ENCODE results near the gene CCNG2. TPM values are rescaled to one million over a fixed set of nuclear protein-coding genes. Genes with fewer than 3 reads are reported as not detected.

Gene CCNG2
- total RNA-seq, 1 experiment from 2014 or later, result 38.8 TPM

DNA sequence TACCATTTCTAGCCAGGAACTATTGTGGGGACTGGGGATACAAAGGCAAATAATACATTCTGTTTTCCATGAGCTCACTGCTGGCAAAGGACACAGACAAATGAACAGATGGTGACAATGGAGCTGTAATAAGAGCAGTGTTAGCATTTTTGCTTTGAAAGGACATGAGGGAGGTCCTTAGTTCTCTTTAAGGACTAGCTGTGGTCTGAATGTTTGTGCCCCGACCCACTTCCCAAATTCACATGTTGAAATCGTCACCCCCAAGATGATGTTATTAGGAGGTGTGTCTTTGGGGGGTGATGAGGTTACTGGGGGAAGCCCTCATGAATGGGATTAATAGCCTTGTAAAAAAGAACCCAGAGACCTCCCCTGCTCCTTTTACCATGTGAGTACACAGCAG, 30.3 kb downstream of the CCNG2 start:
- Histone ChIP-seq H3K79me2 (ENCODE audit: low read length) (no peaks in the 10 kb centered on the region), H3K4me2 (ENCODE audit: low read depth, low read length, poor library complexity, severe bottlenecking) (no peak overlapping the region), H3K4me1 (ENCODE audit: low read length) (no peaks in the 10 kb centered on the region), H4K20me1 (ENCODE audit: insufficient read depth, low read depth, low read length) (no peaks in the 10 kb centered on the region), H2AFZ (ENCODE audit: low read length) (no peak overlapping the region), H3K9me2 (replicated peaks; ENCODE audit: insufficient read depth, low read length) (no peaks in the 10 kb centered on the region), H3K4me3 (ENCODE audit: low read length) (no peak overlapping the region), H3K27ac (ENCODE audit: low read length) (no peak overlapping the region), H3K27me3 (ENCODE audit: low read length) (no peaks in the 10 kb centered on the region), H3K9ac (ENCODE audit: low read length) (no peak overlapping the region), H3K36me3 (ENCODE audit: insufficient read depth, low read length) (no peaks in the 10 kb centered on the region), H3K9me3 (ENCODE audit: low read length) (no peaks in the 10 kb centered on the region)
- DNase-seq, result no peak

DNA sequence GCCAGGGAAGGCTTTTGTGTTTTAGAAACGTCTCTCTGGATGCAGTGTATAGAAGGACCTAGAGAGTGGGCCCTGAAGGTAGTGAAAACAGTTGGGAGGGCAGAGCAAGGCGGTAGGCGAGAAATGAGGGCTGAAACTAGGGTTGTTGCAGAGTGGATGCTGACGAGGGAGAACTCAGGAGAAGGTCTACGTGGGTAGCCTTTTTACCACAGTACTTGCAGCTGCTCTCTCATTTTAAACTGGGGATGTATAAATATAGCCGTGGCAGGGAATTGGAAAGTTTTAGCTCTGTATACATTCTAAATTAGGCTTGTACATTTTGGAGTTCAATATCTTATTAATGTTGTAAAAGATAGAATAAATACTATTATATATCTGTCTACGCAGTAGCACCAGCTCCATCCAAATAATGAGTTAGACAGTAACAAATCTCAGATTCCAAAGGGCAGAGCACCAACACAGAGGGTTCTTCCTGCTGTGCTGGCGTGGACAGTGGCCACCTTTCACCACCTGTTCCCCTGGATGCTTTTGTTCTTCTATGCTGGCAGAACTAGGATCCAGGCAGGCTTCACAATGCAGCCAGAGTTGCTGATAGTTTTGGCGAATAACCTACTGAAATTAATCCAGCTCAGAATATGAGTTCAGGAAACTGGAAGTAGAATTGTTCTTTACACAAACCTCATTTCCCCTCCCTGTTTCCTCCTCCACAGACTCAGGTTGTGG, 31.7 kb downstream of the CCNG2 start:
- Histone ChIP-seq H3K4me3 (ENCODE audit: low read length) (no peak overlapping the region), H3K4me2 (ENCODE audit: low read depth, low read length, poor library complexity, severe bottlenecking) (no peak overlapping the region), H3K9me3 (ENCODE audit: low read length) (no peaks in the 10 kb centered on the region), H3K4me1 (ENCODE audit: low read length) (peaks cover 7% of the 10 kb centered on the region), H3K36me3 (ENCODE audit: insufficient read depth, low read length) (no peaks in the 10 kb centered on the region), H4K20me1 (ENCODE audit: insufficient read depth, low read depth, low read length) (no peaks in the 10 kb centered on the region), H3K79me2 (ENCODE audit: low read length) (no peaks in the 10 kb centered on the region), H3K9ac (ENCODE audit: low read length) (no peak overlapping the region), H3K9me2 (replicated peaks; ENCODE audit: insufficient read depth, low read length) (no peaks in the 10 kb centered on the region), H3K27me3 (ENCODE audit: low read length) (no peaks in the 10 kb centered on the region), H3K27ac (ENCODE audit: low read length) (no peak overlapping the region), H2AFZ (ENCODE audit: low read length) (no peak overlapping the region)
- no peak for DNase-seq

DNA sequence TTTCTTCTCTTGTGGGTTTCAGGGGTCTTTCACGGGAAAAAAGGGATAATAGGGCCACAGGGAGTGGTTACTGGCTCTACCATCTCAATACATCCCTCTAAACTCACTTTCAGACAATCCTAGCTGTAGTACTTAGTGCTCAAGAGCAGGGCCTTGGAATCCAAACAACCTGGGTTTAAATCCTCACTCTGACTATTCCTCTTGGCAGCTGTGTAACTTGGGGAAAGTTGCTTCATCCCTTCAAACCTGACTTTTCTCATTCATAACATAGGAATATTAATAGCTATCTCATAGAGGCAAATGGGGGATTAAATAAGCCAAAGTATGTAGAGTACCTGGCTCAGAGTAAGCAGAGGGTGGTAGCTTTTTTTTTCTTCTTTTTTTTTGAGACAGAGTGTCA, 32.4 kb downstream of the CCNG2 start:
- H3K4me2 ChIP-seq (ENCODE audit: low read depth, low read length, poor library complexity, severe bottlenecking), result no peak overlapping the region
- no peaks in the 10 kb centered on the region for H3K9me3 ChIP-seq (ENCODE audit: low read length)
- H3K9ac ChIP-seq (ENCODE audit: low read length), result no peak overlapping the region

DNA sequence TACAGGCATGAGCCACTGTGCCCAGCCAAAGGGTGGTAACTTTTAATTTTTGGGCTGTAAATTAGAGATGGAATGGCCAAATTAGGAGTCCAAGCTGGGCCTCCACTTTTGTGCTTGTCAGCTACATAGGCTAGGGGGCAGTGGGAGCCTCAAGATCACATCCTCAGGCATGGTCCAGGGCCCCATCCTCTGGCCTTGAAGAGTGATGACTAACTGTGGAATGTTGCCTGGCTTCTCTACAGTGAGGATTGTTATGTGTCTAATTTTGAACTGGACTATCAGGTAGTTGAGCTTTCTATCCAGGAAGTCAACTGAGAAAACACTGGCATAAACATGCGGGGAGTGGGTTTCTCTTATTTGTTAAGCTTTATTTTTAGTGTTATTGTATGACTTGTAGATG, 33.0 kb downstream of the CCNG2 start:
- no peak overlapping the region for H3K4me2 ChIP-seq (ENCODE audit: low read depth, low read length, poor library complexity, severe bottlenecking)
- DNase-seq, result no peak
- no peak overlapping the region for H2AFZ ChIP-seq (ENCODE audit: low read length)
- H3K4me1 ChIP-seq (ENCODE audit: low read length), result peaks cover 17% of the 10 kb centered on the region
- H3K36me3 ChIP-seq (ENCODE audit: insufficient read depth, low read length), result no peaks in the 10 kb centered on the region
- H3K9me3 ChIP-seq (ENCODE audit: low read length), result no peaks in the 10 kb centered on the region
- no peak overlapping the region for H3K9ac ChIP-seq (ENCODE audit: low read length)
- H3K27ac ChIP-seq (ENCODE audit: low read length), result no peak overlapping the region
- H3K27me3 ChIP-seq (ENCODE audit: low read length), result no peaks in the 10 kb centered on the region
- H3K4me3 ChIP-seq (ENCODE audit: low read length), result no peak overlapping the region
- no peaks in the 10 kb centered on the region for H4K20me1 ChIP-seq (ENCODE audit: insufficient read depth, low read depth, low read length)
- H3K9me2 ChIP-seq (replicated peaks; ENCODE audit: insufficient read depth, low read length), result no peaks in the 10 kb centered on the region
- H3K79me2 ChIP-seq (ENCODE audit: low read length), result no peaks in the 10 kb centered on the region

More for the DNA sequence above, 32.4 kb downstream of the CCNG2 start:
- Histone ChIP-seq H3K4me1 (ENCODE audit: low read length) (peaks cover 15% of the 10 kb centered on the region), H3K27ac (ENCODE audit: low read length) (no peak overlapping the region), H2AFZ (ENCODE audit: low read length) (no peak overlapping the region), H3K27me3 (ENCODE audit: low read length) (no peaks in the 10 kb centered on the region), H3K36me3 (ENCODE audit: insufficient read depth, low read length) (no peaks in the 10 kb centered on the region), H3K4me3 (ENCODE audit: low read length) (no peak overlapping the region), H4K20me1 (ENCODE audit: insufficient read depth, low read depth, low read length) (no peaks in the 10 kb centered on the region), H3K79me2 (ENCODE audit: low read length) (no peaks in the 10 kb centered on the region), H3K9me2 (replicated peaks; ENCODE audit: insufficient read depth, low read length) (no peaks in the 10 kb centered on the region)
- no peak for DNase-seq

DNA sequence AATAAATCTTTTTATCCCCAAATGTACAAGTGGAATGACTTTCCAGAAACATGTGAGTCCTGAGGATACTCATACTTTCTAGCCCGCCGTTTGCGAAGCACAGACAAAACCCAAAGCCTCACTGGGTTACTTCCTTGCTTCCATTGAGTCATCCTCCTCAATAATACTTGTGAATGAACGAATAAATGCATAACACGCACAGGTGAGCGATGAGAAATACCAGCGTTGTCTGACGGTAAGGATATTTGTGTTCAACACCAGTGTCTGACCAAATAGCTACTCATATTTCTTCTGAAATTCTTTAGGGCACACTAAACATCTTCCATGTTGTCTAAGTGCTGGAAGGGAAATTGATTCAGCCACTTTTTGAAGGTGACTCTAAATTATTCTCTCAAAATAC, 36.0 kb downstream of the CCNG2 start:
- H2AFZ ChIP-seq (ENCODE audit: low read length), result 0 out of 2 replicates have a peak overlapping the region, but pooled peaks have one; percentile 28

DNA sequence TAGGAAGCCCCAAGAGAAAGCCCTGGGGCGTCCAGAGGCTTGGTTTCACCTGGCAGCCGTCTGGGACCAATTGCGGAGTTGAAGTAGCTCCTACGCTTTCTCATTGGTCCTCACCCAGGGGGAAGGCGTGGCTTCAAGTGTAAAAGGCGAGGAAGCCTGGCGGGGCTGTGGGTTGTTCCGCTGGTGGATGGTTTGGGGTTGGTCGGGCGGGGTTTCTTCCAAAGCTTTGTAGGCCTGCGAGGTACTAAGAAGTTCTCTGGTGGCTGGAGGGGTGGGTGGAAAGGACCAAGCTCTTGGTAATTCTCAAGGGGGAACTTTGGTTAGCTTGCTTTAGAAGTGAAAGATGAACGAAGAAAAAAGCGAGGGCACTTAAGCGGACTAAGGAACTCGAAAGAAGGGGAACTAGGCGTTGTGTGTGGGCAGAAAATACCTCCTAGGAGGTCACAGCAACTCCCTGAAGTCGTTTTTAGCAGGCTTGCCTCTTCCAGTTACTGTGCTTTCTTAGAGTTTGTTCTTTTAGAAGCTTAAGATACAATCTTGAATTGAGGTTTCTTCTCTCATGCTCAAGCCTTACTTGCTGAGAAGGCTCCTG, 36.6 kb downstream of the CCNG2 start:
- Histone ChIP-seq H3K27me3 (ENCODE audit: low read length) (no peaks in the 10 kb centered on the region), H3K9me2 (replicated peaks; ENCODE audit: insufficient read depth, low read length) (no peaks in the 10 kb centered on the region), H3K36me3 (ENCODE audit: insufficient read depth, low read length) (no peaks in the 10 kb centered on the region), H2AFZ (ENCODE audit: low read length) (peak overlapping the region; percentile 71), H3K9ac (ENCODE audit: low read length) (peak overlapping the region; percentile 58), H3K27ac (ENCODE audit: low read length) (peak overlapping the region; percentile 49; the same call in 1 of the 2 replicates), H3K4me1 (ENCODE audit: low read length) (peaks cover 17% of the 10 kb centered on the region), H3K4me3 (ENCODE audit: low read length) (peak overlapping the region; percentile 57), H4K20me1 (ENCODE audit: insufficient read depth, low read depth, low read length) (no peaks in the 10 kb centered on the region), H3K9me3 (ENCODE audit: low read length) (no peaks in the 10 kb centered on the region), H3K79me2 (ENCODE audit: low read length) (no peaks in the 10 kb centered on the region), H3K4me2 (ENCODE audit: low read depth, low read length, poor library complexity, severe bottlenecking) (peak overlapping the region; percentile 67)
- peak; percentile 89 for DNase-seq

More for the DNA sequence above, 36.0 kb downstream of the CCNG2 start:
- 0 out of 2 replicates have a peak overlapping the region, but pooled peaks have one; percentile 24 for H3K9ac ChIP-seq (ENCODE audit: low read length)
- H3K9me2 ChIP-seq (replicated peaks; ENCODE audit: insufficient read depth, low read length), result no peaks in the 10 kb centered on the region
- no peak overlapping the region for H3K27ac ChIP-seq (ENCODE audit: low read length)
- no peaks in the 10 kb centered on the region for H3K9me3 ChIP-seq (ENCODE audit: low read length)
- no peaks in the 10 kb centered on the region for H3K27me3 ChIP-seq (ENCODE audit: low read length)
- DNase-seq, result no peak
- H3K79me2 ChIP-seq (ENCODE audit: low read length), result no peaks in the 10 kb centered on the region
- H3K4me2 ChIP-seq (ENCODE audit: low read depth, low read length, poor library complexity, severe bottlenecking), result peak overlapping the region; percentile 67
- H3K36me3 ChIP-seq (ENCODE audit: insufficient read depth, low read length), result no peaks in the 10 kb centered on the region
- peaks cover 17% of the 10 kb centered on the region for H3K4me1 ChIP-seq (ENCODE audit: low read length)
- no peaks in the 10 kb centered on the region for H4K20me1 ChIP-seq (ENCODE audit: insufficient read depth, low read depth, low read length)
- peak overlapping the region; percentile 57 for H3K4me3 ChIP-seq (ENCODE audit: low read length)

DNA sequence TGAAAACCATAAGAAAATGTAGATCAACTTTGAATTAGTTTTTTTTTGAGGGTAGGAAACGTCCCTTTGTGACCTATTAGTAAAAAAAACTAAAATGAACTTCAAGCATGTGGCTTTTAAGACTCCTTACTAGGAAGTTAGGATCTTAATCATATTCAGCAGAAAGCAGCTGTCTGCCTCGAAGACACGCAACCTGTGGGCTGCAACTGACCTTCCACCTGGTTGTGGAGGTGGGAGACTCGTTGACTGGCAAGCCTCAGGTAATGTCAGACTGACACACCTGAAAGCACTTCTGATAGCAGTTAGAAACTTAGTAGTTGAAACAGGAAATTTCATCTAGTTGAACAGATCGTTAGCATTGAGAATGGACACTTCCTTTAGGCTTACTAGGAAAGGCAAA, 37.4 kb downstream of the CCNG2 start:
- Histone ChIP-seq H3K4me1 (ENCODE audit: low read length) (peaks cover 17% of the 10 kb centered on the region), H3K79me2 (ENCODE audit: low read length) (no peaks in the 10 kb centered on the region), H3K27ac (ENCODE audit: low read length) (no peak overlapping the region), H3K4me2 (ENCODE audit: low read depth, low read length, poor library complexity, severe bottlenecking) (peak overlapping the region; percentile 67), H4K20me1 (ENCODE audit: insufficient read depth, low read depth, low read length) (no peaks in the 10 kb centered on the region), H2AFZ (ENCODE audit: low read length) (no peak overlapping the region), H3K36me3 (ENCODE audit: insufficient read depth, low read length) (no peaks in the 10 kb centered on the region), H3K9me2 (replicated peaks; ENCODE audit: insufficient read depth, low read length) (no peaks in the 10 kb centered on the region), H3K9ac (ENCODE audit: low read length) (no peak overlapping the region), H3K9me3 (ENCODE audit: low read length) (no peaks in the 10 kb centered on the region), H3K4me3 (ENCODE audit: low read length) (peak overlapping the region; percentile 57; the same call in 1 of the 2 replicates), H3K27me3 (ENCODE audit: low read length) (no peaks in the 10 kb centered on the region)
- DNase-seq, result no peak

DNA sequence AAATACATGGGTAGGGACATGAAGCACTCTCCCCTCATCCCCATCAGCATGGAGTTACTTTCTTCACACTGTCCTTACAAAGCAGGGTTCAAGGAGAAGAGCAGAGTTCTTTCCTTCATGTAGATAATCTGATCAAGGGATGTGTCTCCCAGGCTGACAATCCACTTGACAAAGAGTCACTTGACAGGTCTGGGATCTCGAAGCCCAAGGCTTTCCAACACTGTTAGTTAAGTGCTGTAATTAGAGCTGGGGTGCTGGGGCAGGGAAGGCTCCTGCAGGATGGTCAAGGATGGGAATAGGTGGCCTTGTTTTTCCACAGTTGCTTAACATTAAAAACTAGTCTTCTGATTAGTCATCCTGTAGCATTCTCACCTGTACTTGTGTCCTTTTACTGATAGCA, 38.0 kb downstream of the CCNG2 start:
- no peak overlapping the region for H2AFZ ChIP-seq (ENCODE audit: low read length)
- no peaks in the 10 kb centered on the region for H4K20me1 ChIP-seq (ENCODE audit: insufficient read depth, low read depth, low read length)
- no peaks in the 10 kb centered on the region for H3K27me3 ChIP-seq (ENCODE audit: low read length)
- H3K4me3 ChIP-seq (ENCODE audit: low read length), result no peak overlapping the region
- no peak overlapping the region for H3K27ac ChIP-seq (ENCODE audit: low read length)
- no peaks in the 10 kb centered on the region for H3K36me3 ChIP-seq (ENCODE audit: insufficient read depth, low read length)
- peaks cover 17% of the 10 kb centered on the region for H3K4me1 ChIP-seq (ENCODE audit: low read length)
- H3K4me2 ChIP-seq (ENCODE audit: low read depth, low read length, poor library complexity, severe bottlenecking), result no peak overlapping the region
- no peak for DNase-seq
- no peaks in the 10 kb centered on the region for H3K9me3 ChIP-seq (ENCODE audit: low read length)
- no peaks in the 10 kb centered on the region for H3K9me2 ChIP-seq (replicated peaks; ENCODE audit: insufficient read depth, low read length)
- no peak overlapping the region for H3K9ac ChIP-seq (ENCODE audit: low read length)
- H3K79me2 ChIP-seq (ENCODE audit: low read length), result no peaks in the 10 kb centered on the region
